Astrocyte (in vitro differentiated cells and primary cell): ENCODE data around the gene SZRD1. TPM values are rescaled to one million over a fixed set of nuclear protein-coding genes. Genes with fewer than 3 reads are reported as not detected.

Experiments used
- DNase-seq: peaks from one replicate; pipeline ENCODE4 v3.0.0-alpha.2; 2010; ENCODE audit warnings: low read depth
- FAIRE-seq: peaks from 2 replicates; lab custom pipeline; 2011; peaks lifted over from hg19 to GRCh38; lab: Jason Lieb, UNC
- H2AFZ ChIP-seq: 2 replicates; pipeline ENCODE4 v1.6.0; 2012; ENCODE audit warnings: low read depth, low read length, inconsistent platforms
- H3K27ac ChIP-seq: 2 replicates; pipeline ENCODE4 v1.5.1; 2011; ENCODE audit warnings: low read depth, low read length, inconsistent platforms
- H3K27me3 ChIP-seq: 2 replicates; pipeline ENCODE4 v1.6.0; 2011; ENCODE audit warnings: low read length, inconsistent platforms; ENCODE audit not compliant: insufficient read depth
- H3K36me3 ChIP-seq: 2 replicates; pipeline ENCODE4 v1.5.1; 2011; ENCODE audit warnings: low read length, inconsistent platforms; ENCODE audit not compliant: insufficient read depth
- H3K4me1 ChIP-seq: 2 replicates; pipeline ENCODE4 v1.5.1; 2011; ENCODE audit warnings: low read length, inconsistent platforms; ENCODE audit not compliant: insufficient read depth
- H3K4me2 ChIP-seq: 2 replicates; pipeline ENCODE4 v1.6.0; 2012; ENCODE audit warnings: low read length, inconsistent platforms
- H3K4me3 ChIP-seq: 2 replicates; pipeline ENCODE4 v1.5.1; 2011; ENCODE audit warnings: low read depth, mild to moderate bottlenecking, low read length, inconsistent platforms; ENCODE audit not compliant: insufficient read depth
- H3K79me2 ChIP-seq: 2 replicates; pipeline ENCODE4 v1.6.0; 2012; ENCODE audit warnings: mild to moderate bottlenecking, low read length, inconsistent platforms; ENCODE audit not compliant: insufficient read depth
- H3K9ac ChIP-seq: 2 replicates; pipeline ENCODE4 v1.6.0; 2012; ENCODE audit warnings: mild to moderate bottlenecking, low read length, inconsistent platforms
- H3K9me3 ChIP-seq: 2 replicates; pipeline ENCODE4 v1.5.1; 2012; ENCODE audit warnings: low read depth, mild to moderate bottlenecking, low read length, inconsistent platforms; ENCODE audit not compliant: insufficient read depth
- H4K20me1 ChIP-seq: 2 replicates; pipeline ENCODE4 v1.6.0; 2012; ENCODE audit warnings: low read length, inconsistent platforms; ENCODE audit not compliant: insufficient read depth
- H3K27ac Mint-ChIP-seq: one replicate; pipeline ENCODE4 v1.8.0; 2021; ENCODE audit warnings: mild to moderate bottlenecking, mixed read lengths; ENCODE audit not compliant: unreplicated experiment
- H3K27me3 Mint-ChIP-seq: one replicate; pipeline ENCODE4 v1.8.0; 2021; ENCODE audit warnings: low read depth, mixed read lengths; ENCODE audit not compliant: unreplicated experiment
- H3K36me3 Mint-ChIP-seq: one replicate; pipeline ENCODE4 v1.8.0; 2021; ENCODE audit warnings: low read depth, mixed read lengths; ENCODE audit not compliant: unreplicated experiment
- H3K4me1 Mint-ChIP-seq: one replicate; pipeline ENCODE4 v1.8.0; 2021; ENCODE audit warnings: low read depth, mixed read lengths; ENCODE audit not compliant: unreplicated experiment
- H3K4me3 Mint-ChIP-seq: one replicate; pipeline ENCODE4 v1.8.0; 2021; ENCODE audit warnings: mild to moderate bottlenecking, moderate library complexity, mixed read lengths; ENCODE audit not compliant: unreplicated experiment
- H3K9me3 Mint-ChIP-seq: one replicate; pipeline ENCODE4 v1.8.0; 2021; ENCODE audit warnings: mild to moderate bottlenecking, mixed read lengths; ENCODE audit not compliant: unreplicated experiment
- EZH2 ChIP-seq: IDR thresholded peaks from 2 replicates; pipeline ENCODE4 v1.6.1; 2012; ENCODE audit warnings: mild to moderate bottlenecking, low read length, inconsistent platforms; ENCODE audit not compliant: insufficient read depth
- total RNA-seq: library from RNA; stranded (reverse); gene quantifications from 2 replicates; pipeline ENCODE4 v1.2.1, GENCODE V29; 2021
- TF ChIP-seq, protein P1 (sequence below): IDR thresholded peaks from 2 replicates; pipeline ENCODE4 v1.5.1; 2011; ENCODE audit warnings: low read depth, mild to moderate bottlenecking, inconsistent platforms, low read length, moderate library complexity; ENCODE audit not compliant: insufficient read depth

Gene SZRD1
- total RNA-seq, 1 donor from 2014 or later = 165 TPM

DNA sequence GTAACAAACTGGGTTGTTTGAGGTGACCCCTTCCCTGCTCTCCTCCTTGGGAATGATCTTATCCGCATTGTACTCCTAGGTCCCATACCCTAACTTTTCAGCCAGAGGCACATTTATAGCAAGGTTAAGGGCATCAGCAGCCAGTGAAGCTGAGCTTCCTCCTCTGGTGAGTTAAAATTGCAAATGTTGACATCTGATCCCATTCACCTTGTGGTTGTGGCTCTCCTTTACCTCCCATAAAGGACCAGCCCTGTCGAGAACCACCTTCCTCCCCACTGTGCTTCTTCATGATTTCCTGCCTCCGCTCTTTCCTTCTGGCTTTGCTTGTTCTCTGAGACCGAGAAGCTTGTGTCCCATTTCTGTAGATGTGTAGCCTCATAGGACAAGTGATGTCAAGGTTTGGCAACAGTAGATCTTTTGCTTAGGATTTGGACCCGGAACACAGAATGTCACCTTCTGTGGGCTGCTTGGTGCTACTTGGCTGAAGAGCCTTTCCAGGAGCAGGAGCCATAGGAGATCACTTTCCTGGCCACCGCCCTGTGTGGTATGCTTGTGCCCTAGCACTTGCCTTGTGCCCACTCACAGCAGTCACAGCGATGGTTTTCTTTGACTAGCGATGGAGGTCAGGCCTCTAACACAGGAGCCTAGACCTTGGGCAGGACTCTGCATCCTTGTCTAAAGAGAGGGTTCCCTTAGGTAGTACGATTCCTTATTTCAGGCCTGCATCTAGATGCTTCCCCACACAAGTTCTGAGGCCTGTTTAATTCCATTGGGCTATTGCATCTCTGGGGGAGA, 18.8 kb downstream of the SZRD1 start:
- H3K4me3 ChIP-seq = no peak overlapping the region

DNA sequence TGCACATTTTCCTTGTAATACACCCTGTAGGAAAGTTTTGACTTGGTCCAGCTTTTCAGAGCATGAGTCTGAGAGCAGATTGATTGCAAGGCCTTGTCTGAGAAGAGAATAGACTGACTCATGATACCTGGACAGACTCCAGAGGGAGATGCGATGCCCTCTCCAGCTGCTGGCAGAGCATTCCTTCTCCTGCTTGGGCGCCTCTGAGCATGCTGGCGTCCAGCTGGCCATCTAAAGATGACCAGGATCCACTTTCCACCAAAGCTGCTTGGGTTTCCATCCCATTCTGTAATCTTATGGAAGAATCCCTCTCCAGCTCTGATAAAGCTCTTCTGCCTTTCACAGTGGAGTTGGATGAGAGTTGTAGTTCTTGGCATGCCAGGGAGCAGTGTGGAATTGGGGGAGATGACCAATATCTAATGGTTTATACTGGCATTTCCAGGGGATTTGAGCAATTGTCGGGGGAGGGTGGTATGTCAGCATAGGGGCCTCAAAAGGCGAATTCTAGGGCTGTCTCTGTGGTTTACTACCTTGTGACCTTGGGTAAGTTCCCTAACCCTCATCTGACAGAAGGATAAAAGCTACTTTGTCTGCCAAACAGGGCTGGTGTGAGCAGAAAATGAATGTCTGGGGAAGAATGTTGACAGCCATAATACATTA, 19.5 kb downstream of the SZRD1 start:
- Histone ChIP-seq H3K9me3 (no peaks in the 10 kb centered on the region), H3K27me3 (no peaks in the 10 kb centered on the region), H3K36me3 (no peaks in the 10 kb centered on the region), H3K4me3 (no peak overlapping the region), H3K27ac (no peak overlapping the region), H4K20me1 (peaks cover 88% of the 10 kb centered on the region), H2AFZ (no peak overlapping the region), H3K79me2 (peaks cover 95% of the 10 kb centered on the region), H3K4me1 (peaks cover 21% of the 10 kb centered on the region), H3K9ac (no peak overlapping the region), H3K4me2 (peak overlapping the region; percentile 38)
- no peaks in the 10 kb centered on the region for H3K36me3 Mint-ChIP-seq
- DNase-seq (peak; percentile 79), FAIRE-seq (no peak)
- TF ChIP-seq, protein P1, sequence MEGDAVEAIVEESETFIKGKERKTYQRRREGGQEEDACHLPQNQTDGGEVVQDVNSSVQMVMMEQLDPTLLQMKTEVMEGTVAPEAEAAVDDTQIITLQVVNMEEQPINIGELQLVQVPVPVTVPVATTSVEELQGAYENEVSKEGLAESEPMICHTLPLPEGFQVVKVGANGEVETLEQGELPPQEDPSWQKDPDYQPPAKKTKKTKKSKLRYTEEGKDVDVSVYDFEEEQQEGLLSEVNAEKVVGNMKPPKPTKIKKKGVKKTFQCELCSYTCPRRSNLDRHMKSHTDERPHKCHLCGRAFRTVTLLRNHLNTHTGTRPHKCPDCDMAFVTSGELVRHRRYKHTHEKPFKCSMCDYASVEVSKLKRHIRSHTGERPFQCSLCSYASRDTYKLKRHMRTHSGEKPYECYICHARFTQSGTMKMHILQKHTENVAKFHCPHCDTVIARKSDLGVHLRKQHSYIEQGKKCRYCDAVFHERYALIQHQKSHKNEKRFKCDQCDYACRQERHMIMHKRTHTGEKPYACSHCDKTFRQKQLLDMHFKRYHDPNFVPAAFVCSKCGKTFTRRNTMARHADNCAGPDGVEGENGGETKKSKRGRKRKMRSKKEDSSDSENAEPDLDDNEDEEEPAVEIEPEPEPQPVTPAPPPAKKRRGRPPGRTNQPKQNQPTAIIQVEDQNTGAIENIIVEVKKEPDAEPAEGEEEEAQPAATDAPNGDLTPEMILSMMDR = no peak
- no peak for TF ChIP-seq EZH2
- H3K4me1 Mint-ChIP-seq = peaks cover 29% of the 10 kb centered on the region
- peaks cover 2% of the 10 kb centered on the region for H3K9me3 Mint-ChIP-seq
- H3K27ac Mint-ChIP-seq = no peak overlapping the region
- H3K27me3 Mint-ChIP-seq = no peaks in the 10 kb centered on the region
- H3K4me3 Mint-ChIP-seq = no peak overlapping the region

More for the DNA sequence above, 18.8 kb downstream of the SZRD1 start:
- H3K9ac ChIP-seq = no peak overlapping the region
- H3K4me1 ChIP-seq = peaks cover 21% of the 10 kb centered on the region
- H3K27ac Mint-ChIP-seq = no peak overlapping the region
- no peaks in the 10 kb centered on the region for H3K36me3 Mint-ChIP-seq
- peaks cover 22% of the 10 kb centered on the region for H3K4me1 Mint-ChIP-seq
- H3K9me3 Mint-ChIP-seq = peaks cover 2% of the 10 kb centered on the region
- H3K9me3 ChIP-seq = no peaks in the 10 kb centered on the region
- H3K27ac ChIP-seq = no peak overlapping the region
- H3K36me3 ChIP-seq = no peaks in the 10 kb centered on the region
- no peak for TF ChIP-seq EZH2
- TF ChIP-seq, protein P1 = no peak
- no peak for FAIRE-seq
- peaks cover 87% of the 10 kb centered on the region for H4K20me1 ChIP-seq
- no peak for DNase-seq
- H3K27me3 ChIP-seq = no peaks in the 10 kb centered on the region
- H3K4me3 Mint-ChIP-seq = no peak overlapping the region
- peaks cover 95% of the 10 kb centered on the region for H3K79me2 ChIP-seq
- no peaks in the 10 kb centered on the region for H3K27me3 Mint-ChIP-seq
- no peak overlapping the region for H2AFZ ChIP-seq
- peak overlapping the region; percentile 38 for H3K4me2 ChIP-seq
